SU-DHL-6 (cell line): ENCODE measurements around the gene C20orf144.
"Not testable (repeated sequence)": the region's sequence is repeated elsewhere in the genome, so short reads cannot be mapped to it uniquely, and the experiment has no call there.

Experiments
- H2AFZ ChIP-seq: fragments of 200-600 bp; sonication (generic); 2 replicates; pipeline ENCODE4 v1.6.1; 2014; ENCODE audit warnings: low read depth, mild to moderate bottlenecking, moderate library complexity, mixed read lengths, antibody characterized with exemption, low read length; ENCODE audit not compliant: severe bottlenecking
- H3F3A ChIP-seq: fragments of 200-600 bp; shearing (Covaris generic); 2 replicates; pipeline ENCODE4 v1.6.0; 2016; ENCODE audit warnings: antibody characterized with exemption, mild to moderate bottlenecking; ENCODE audit not compliant: insufficient read depth
- H3K27ac ChIP-seq: fragments of 200-600 bp; sonication (generic); 2 replicates; pipeline ENCODE4 v1.5.1; 2016; ENCODE audit warnings: low read depth, mild to moderate bottlenecking, low read length, moderate library complexity, mixed read lengths
- H3K27me3 ChIP-seq: fragments of 200-600 bp; sonication (generic), shearing (Covaris generic); 2 replicates; pipeline ENCODE4 v1.6.0; 2014; ENCODE audit warnings: mild to moderate bottlenecking, low read length
- H3K36me3 ChIP-seq: fragments of 200-600 bp; sonication (generic); 2 replicates; pipeline ENCODE4 v1.6.1; 2014; ENCODE audit warnings: mild to moderate bottlenecking, low read length, mixed read lengths
- H3K4me2 ChIP-seq: fragments of 300-600, 200-600 bp; shearing (Covaris generic), sonication (generic); 2 replicates; pipeline ENCODE4 v1.6.0; 2014; ENCODE audit warnings: low read length, low read depth, mild to moderate bottlenecking; ENCODE audit not compliant: poor library complexity, severe bottlenecking
- H3K4me3 ChIP-seq: fragments of 200-600 bp; sonication (generic); 2 replicates; pipeline ENCODE4 v1.5.1; 2014; ENCODE audit warnings: antibody characterized with exemption, low read length, mild to moderate bottlenecking, mixed read lengths; ENCODE audit not compliant: insufficient read depth, poor library complexity, severe bottlenecking
- H3K79me2 ChIP-seq: fragments of 200-600 bp; sonication (generic); 2 replicates; pipeline ENCODE4 v1.6.1; 2014; ENCODE audit warnings: mild to moderate bottlenecking, low read length, moderate library complexity; ENCODE audit not compliant: insufficient read depth
- H3K9ac ChIP-seq: fragments of 200-600 bp; sonication (generic); 2 replicates; pipeline ENCODE4 v1.7.0; 2014; ENCODE audit warnings: mild to moderate bottlenecking, low read length
- H3K9me2 ChIP-seq: fragments of 200-600 bp; sonication (generic); replicated peaks from 2 replicates; pipeline ENCODE4 v1.6.1; 2014; ENCODE audit warnings: low read length; ENCODE audit not compliant: insufficient read depth
- H3K9me3 ChIP-seq: fragments of 200-600 bp; sonication (generic); 2 replicates; pipeline ENCODE4 v1.6.1; 2014; ENCODE audit warnings: low read length, mixed read lengths; ENCODE audit not compliant: insufficient read depth
- H4K20me1 ChIP-seq: fragments of 200-600 bp; sonication (generic); 2 replicates; pipeline ENCODE4 v1.6.1; 2014; ENCODE audit warnings: low read depth, mild to moderate bottlenecking, antibody characterized with exemption, low read length, moderate library complexity, mixed read lengths
- EZH2phosphoT487 ChIP-seq: fragments of 200-600 bp; sonication (generic), shearing (Covaris generic); conservative IDR thresholded peaks from 2 replicates; pipeline ENCODE4 v1.6.1; 2018; ENCODE audit warnings: mild to moderate bottlenecking, antibody characterized with exemption, low read length, moderate library complexity, mixed read lengths
- TF ChIP-seq, protein P1 (sequence below): fragments of 200-600 bp; sonication (generic); IDR thresholded peaks from one replicate; pipeline ENCODE4 v1.5.1; 2017; ENCODE audit warnings: antibody characterized with exemption, mild to moderate bottlenecking, low read length, moderate library complexity; ENCODE audit not compliant: insufficient read depth, poor library complexity, severe bottlenecking

C20orf144 gene

DNA sequence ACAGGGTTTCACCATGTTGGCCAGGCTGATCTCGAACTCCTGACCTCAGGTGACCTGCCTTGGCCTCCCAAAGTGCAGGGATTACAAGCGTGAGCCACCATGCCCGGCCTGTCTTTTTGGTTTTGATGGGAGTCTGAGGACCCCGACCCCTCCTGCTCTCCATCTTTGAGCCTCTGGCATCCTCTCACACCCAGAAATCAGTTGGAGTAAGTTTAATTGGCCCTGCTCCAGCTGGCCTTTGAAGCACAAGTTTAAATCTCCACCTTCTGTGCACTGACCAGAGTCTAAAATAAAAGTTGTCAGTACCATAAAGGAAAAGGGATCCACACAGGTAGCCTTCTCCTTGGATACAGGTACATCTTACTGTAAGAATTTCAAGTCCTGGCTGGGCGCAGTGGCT is 15.9 kb upstream of the C20orf144 start:
- no peaks in the 10 kb centered on the region for H4K20me1 ChIP-seq
- no peaks in the 10 kb centered on the region for H3F3A ChIP-seq
- H3K4me2 ChIP-seq: no peak overlapping the region
- H3K9me2 ChIP-seq: no peaks in the 10 kb centered on the region
- no peak overlapping the region for H3K27ac ChIP-seq
- TF ChIP-seq, protein P1, sequence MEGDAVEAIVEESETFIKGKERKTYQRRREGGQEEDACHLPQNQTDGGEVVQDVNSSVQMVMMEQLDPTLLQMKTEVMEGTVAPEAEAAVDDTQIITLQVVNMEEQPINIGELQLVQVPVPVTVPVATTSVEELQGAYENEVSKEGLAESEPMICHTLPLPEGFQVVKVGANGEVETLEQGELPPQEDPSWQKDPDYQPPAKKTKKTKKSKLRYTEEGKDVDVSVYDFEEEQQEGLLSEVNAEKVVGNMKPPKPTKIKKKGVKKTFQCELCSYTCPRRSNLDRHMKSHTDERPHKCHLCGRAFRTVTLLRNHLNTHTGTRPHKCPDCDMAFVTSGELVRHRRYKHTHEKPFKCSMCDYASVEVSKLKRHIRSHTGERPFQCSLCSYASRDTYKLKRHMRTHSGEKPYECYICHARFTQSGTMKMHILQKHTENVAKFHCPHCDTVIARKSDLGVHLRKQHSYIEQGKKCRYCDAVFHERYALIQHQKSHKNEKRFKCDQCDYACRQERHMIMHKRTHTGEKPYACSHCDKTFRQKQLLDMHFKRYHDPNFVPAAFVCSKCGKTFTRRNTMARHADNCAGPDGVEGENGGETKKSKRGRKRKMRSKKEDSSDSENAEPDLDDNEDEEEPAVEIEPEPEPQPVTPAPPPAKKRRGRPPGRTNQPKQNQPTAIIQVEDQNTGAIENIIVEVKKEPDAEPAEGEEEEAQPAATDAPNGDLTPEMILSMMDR: no peak
- TF ChIP-seq EZH2phosphoT487: no peak
- no peaks in the 10 kb centered on the region for H3K79me2 ChIP-seq
- no peak overlapping the region for H3K9ac ChIP-seq
- no peak overlapping the region for H2AFZ ChIP-seq
- no peaks in the 10 kb centered on the region for H3K36me3 ChIP-seq
- H3K9me3 ChIP-seq: no peaks in the 10 kb centered on the region
- no peaks in the 10 kb centered on the region for H3K27me3 ChIP-seq
- H3K4me3 ChIP-seq: no peak overlapping the region

- not testable (repeated sequence) for H3K4me2 ChIP-seq, H2AFZ ChIP-seq, H3K4me3 ChIP-seq, H3K9ac ChIP-seq, H3K36me3 ChIP-seq, H3K79me2 ChIP-seq, H4K20me1 ChIP-seq, H3K27ac ChIP-seq, H3K9me3 ChIP-seq, H3F3A ChIP-seq, H3K27me3 ChIP-seq, H3K9me2 ChIP-seq
Measured at GRCh38 chr20:33646959-33647602, 15.0 kb upstream of the C20orf144 start.

- H3F3A ChIP-seq: no peaks in the 10 kb centered on the region
- H2AFZ ChIP-seq: no peak overlapping the region
- TF ChIP-seq EZH2phosphoT487: no peak
- TF ChIP-seq, protein P1: no peak
- no peak overlapping the region for H3K9ac ChIP-seq
- no peaks in the 10 kb centered on the region for H3K27me3 ChIP-seq
- no peaks in the 10 kb centered on the region for H3K9me2 ChIP-seq
- H3K9me3 ChIP-seq: no peaks in the 10 kb centered on the region
- H3K4me2 ChIP-seq: no peak overlapping the region
- no peak overlapping the region for H3K27ac ChIP-seq
- no peaks in the 10 kb centered on the region for H4K20me1 ChIP-seq
- H3K4me3 ChIP-seq: no peak overlapping the region
- no peaks in the 10 kb centered on the region for H3K36me3 ChIP-seq
- H3K79me2 ChIP-seq: no peaks in the 10 kb centered on the region
Measured at GRCh38 chr20:33647603-33648395, 14.3 kb upstream of the C20orf144 start.

DNA sequence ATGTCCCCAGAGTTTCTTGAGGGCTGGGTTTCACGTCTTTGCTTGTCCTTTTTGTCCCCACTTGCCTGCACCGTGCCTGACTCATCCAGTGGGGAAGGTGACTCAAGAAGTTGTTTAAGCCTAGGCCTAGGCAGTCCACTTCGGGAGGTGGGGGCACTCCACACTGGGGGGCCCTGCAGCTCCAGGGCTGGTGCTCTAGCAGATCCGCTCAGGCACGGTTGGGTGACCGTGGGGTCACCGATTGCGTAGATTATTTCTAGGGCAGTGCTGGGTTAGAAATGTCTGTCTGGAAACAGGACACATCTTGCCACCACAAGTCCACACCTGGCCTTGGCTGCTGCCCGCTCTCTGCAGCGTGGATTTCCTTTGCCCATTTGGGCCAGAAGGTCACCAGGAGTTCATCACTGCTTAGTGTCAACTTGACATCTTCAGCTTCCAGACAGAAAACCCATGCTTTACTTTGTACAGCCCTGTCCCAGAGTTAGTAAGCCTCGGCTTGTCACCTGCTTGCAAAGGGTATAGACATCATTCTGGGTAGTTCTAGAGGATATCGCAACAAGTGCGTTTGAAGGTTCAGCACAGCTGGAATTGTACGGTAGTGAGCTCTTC is 13.6 kb upstream of the C20orf144 start:
- Histone ChIP-seq H3F3A (no peaks in the 10 kb centered on the region), H3K4me2 (no peak overlapping the region)

More for the DNA sequence above, 13.6 kb upstream of the C20orf144 start:
- H2AFZ ChIP-seq: no peak overlapping the region
- H3K9me2 ChIP-seq: no peaks in the 10 kb centered on the region
- no peaks in the 10 kb centered on the region for H3K9me3 ChIP-seq
- TF ChIP-seq, protein P1: no peak
- TF ChIP-seq EZH2phosphoT487: no peak
- H3K9ac ChIP-seq: no peak overlapping the region
- H3K27ac ChIP-seq: no peak overlapping the region
- H3K4me3 ChIP-seq: no peak overlapping the region
- H4K20me1 ChIP-seq: no peaks in the 10 kb centered on the region
- H3K36me3 ChIP-seq: no peaks in the 10 kb centered on the region
- H3K27me3 ChIP-seq: no peaks in the 10 kb centered on the region
- H3K79me2 ChIP-seq: no peaks in the 10 kb centered on the region
